Tibial artery (tissue), 4 donors: Measurements from ENCODE around the gene SLC38A3.

Experiments used
- DNase-seq, 2 donors: peaks; one replicate each; pipeline ENCODE4 v3.0.0-alpha.2; 2019
- H3K27ac ChIP-seq, 2 donors: fragments of 200-600 bp; sonication (generic) in 1 of 2; 1 replicate in 1 of 2; 2 replicates in 1 of 2; pipeline ENCODE4 v1.5.1; 2018 to 2019; ENCODE audit warnings: mild to moderate bottlenecking in 1 of 2
- H3K27me3 ChIP-seq, 2 donors: fragments of 200-600 bp; sonication (generic) in 1 of 2; one replicate each; pipeline versions ENCODE4 v1.5.1 to v1.6.0; 2016 to 2019
- H3K36me3 ChIP-seq, 3 donors: fragments of 200-600 bp; sonication (generic) in 2 of 3; one replicate each; pipeline ENCODE4 v1.5.1; 2016 to 2019; ENCODE audit warnings: mild to moderate bottlenecking in 2 of 3
- H3K4me1 ChIP-seq, 4 donors: fragments of 200-600 bp; sonication (generic) in 2 of 4; 1 replicate in 3 of 4; 2 replicates in 1 of 4; pipeline ENCODE4 v1.5.1; 2016 to 2019
- H3K4me3 ChIP-seq, 2 donors: fragments of 200-600 bp; sonication (generic) in 1 of 2; 1 replicate in 1 of 2; 2 replicates in 1 of 2; pipeline ENCODE4 v1.5.1; 2018 to 2019; ENCODE audit warnings: mild to moderate bottlenecking in 2 of 2
- H3K9me3 ChIP-seq, 3 donors: fragments of 200-600 bp; sonication (generic) in 1 of 3; one replicate each; pipeline ENCODE4 v1.5.1; 2016 to 2019
- intact Hi-C: fragments of 100-400 bp; cut with DNase I; formaldehyde crosslinking; loops from one replicate; pipeline ENCODE4 v1.15.0; 2023; ENCODE audit warnings: low total_unique reads
- TF ChIP-seq, protein P1 (sequence below), 2 experiments: fragments of 200-600 bp in 1 of 2; fragments of 450-650 bp in 1 of 2; IDR thresholded peaks; one replicate each; pipeline ENCODE4 v1.5.1; 2017 to 2019; ENCODE audit warnings: antibody characterized with exemption in 2 of 2, mild to moderate bottlenecking in 1 of 2, moderate library complexity in 1 of 2

The SLC38A3 gene

DNA sequence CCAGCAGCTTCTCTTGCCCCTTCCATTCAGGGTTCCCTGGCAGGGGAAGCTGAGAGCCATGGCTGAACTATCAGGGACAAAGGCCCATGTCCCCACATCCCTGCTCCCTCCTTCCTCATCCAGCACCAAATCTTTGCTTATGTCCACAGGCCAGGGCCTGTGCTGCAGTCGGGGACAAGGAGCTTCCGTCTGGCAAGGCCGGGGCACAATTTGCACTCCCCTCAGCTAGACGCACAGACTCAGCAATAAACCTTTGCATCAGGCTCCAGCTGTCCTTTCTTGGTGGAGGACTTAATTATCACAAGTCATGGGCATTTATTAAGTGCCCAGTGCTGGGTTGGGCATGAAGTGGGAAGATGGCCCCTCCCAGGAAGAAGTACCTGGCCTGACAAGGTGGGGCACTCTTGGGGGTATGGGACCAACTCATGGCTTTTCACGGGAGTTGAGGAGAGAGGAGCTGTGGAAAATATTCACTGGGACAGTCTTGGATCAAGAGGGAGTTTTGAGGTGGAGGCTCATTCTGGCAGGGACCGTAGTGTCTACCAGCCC, 8.7 kb upstream of the SLC38A3 start:
- Histone ChIP-seq H3K27ac (no peak overlapping the region), H3K4me1 (peaks cover 0 to 25% (median 19%) of the 10 kb centered on the region in 4 donors), H3K4me3 (no peak overlapping the region), H3K36me3 (no peaks in the 10 kb centered on the region), H3K9me3 (no peaks in the 10 kb centered on the region), H3K27me3 (peaks cover 2 to 67% of the 10 kb centered on the region in 2 donors)
- DNase-seq = no peak
- intact Hi-C loops = no loop called here
- TF ChIP-seq, protein P1, sequence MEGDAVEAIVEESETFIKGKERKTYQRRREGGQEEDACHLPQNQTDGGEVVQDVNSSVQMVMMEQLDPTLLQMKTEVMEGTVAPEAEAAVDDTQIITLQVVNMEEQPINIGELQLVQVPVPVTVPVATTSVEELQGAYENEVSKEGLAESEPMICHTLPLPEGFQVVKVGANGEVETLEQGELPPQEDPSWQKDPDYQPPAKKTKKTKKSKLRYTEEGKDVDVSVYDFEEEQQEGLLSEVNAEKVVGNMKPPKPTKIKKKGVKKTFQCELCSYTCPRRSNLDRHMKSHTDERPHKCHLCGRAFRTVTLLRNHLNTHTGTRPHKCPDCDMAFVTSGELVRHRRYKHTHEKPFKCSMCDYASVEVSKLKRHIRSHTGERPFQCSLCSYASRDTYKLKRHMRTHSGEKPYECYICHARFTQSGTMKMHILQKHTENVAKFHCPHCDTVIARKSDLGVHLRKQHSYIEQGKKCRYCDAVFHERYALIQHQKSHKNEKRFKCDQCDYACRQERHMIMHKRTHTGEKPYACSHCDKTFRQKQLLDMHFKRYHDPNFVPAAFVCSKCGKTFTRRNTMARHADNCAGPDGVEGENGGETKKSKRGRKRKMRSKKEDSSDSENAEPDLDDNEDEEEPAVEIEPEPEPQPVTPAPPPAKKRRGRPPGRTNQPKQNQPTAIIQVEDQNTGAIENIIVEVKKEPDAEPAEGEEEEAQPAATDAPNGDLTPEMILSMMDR (IDR thresholded peaks at IDR 0.05) = no peak

DNA sequence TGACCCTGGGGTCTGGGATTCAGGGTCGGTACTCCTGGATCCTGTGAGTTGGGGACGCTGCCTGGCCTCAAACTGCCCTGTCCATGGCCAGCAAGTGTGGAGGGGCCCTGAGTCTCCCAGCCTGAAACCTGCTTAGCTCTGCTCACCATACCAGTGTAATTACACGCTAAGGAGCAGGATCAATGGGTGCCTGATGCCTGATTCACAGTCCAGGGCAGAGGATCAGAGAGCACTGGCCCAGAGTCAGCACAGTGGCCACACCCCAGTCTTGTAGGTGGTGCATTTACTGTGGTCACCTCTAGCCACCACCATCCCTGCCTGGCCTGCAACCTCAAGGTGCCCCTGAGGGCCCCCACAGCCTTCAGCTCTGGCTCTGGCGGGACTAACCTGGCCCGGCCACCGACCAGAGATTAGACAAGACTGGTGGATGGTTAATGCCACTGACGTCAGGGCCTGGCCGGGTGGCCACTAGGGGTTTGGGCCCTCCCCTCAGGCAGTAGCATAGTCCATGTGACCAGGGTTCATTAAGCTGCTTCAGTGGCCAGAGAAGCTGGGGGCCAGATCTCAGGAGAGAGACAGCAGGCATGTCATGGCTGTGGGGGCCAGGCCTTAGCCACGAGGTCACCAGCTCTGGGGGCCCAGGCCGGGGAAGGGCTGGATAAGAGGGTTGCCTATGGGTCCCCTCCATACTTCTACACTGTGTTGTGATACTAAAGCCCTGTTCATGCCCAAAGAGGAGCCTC, 3.3 kb upstream of the SLC38A3 start:
- Histone ChIP-seq H3K9me3 (no peaks in the 10 kb centered on the region), H3K36me3 (no peaks in the 10 kb centered on the region), H3K4me1 (peaks cover 0 to 19% (median 15%) of the 10 kb centered on the region in 4 donors), H3K27me3 (peaks cover 0 to 71% of the 10 kb centered on the region in 2 donors), H3K4me3 (no peak overlapping the region), H3K27ac (no peak overlapping the region)
- DNase-seq = no peak
- TF ChIP-seq, protein P1 (IDR thresholded peaks at IDR 0.05) = no peak
- intact Hi-C loops = no loop called here

DNA sequence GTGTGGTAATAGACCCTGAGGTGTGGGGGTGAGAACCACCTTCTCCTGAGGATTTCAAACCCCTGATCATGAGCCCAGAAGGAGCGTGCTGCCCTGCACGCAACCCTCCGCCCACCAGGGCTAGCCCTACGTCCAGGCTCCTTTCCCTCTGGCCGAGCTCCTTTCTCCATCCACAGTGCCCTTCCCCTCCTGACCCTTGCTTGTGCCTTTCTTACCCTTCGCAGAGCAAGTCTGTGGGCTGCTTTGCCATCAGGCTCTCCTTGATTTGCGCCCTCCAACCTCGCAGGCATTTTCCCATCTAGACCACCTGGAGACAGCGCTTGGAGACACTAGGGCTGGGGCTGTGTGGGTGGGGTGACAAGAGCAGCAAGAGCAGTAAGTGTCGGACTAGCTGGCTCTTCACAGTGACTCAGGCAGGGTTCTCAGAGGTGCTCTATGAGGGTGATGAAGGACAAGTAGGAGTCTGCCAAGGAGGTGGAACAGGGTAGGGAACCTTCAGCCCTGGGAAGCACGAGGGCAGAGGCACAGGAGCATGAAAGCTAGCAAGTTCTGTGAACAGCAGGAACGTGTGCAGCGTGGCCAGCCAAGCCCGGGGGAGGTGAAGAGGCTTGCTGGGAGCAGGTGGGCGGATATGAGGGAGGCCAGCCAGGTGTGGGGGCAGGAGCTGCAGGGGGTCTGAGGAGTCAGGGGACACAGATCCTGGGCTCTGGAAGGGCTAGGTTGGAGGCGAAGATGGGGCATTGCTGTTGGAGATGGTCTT, 2.5 kb upstream of the SLC38A3 start:
- TF ChIP-seq, protein P1 (IDR thresholded peaks at IDR 0.05) = no peak
- Histone ChIP-seq H3K4me1 (peaks cover 0 to 19% (median 15%) of the 10 kb centered on the region in 4 donors), H3K27me3 (peaks cover 0 to 74% of the 10 kb centered on the region in 2 donors), H3K9me3 (no peaks in the 10 kb centered on the region), H3K27ac (no peak overlapping the region), H3K4me3 (no peak overlapping the region), H3K36me3 (no peaks in the 10 kb centered on the region)
- DNase-seq = no peak
- intact Hi-C loops = no loop called here

DNA sequence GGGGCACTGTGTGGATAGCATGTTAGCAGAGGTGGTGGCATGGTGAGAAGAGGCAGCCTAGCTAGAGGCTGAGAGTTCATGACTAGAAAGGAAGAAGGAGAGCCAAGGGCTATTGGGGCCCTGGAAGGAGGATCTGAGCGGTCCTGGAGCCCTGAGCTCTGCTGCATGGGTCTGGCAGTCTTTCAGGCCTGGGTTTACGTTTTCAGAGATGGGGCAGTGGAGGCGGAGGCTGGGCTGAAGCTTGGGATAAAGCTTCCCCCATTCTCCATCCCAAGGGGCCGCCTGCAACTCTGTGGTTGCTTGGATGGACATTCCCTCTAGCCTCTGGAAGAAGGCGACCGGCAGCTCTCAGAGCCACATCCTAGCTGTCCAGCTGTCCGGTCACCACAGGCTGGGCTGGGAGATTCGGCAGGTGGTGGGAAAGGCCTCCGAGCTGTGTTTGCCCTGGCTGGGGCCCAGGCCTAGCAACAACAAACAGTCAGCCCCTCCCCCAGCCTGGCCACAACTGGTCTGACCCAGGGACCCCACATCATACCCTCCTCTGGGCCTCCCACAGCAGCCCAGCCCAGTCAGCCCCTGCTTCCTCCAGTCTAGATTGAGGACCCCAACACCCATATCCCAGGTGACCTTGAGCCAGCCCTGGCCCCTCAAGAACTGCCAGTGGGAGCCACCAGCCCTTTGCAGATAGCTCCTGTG, 1.8 kb upstream of the SLC38A3 start:
- Histone ChIP-seq H3K4me3 (no peak overlapping the region), H3K9me3 (no peaks in the 10 kb centered on the region), H3K27me3 (peaks cover 0 to 69% of the 10 kb centered on the region in 2 donors), H3K27ac (no peak overlapping the region), H3K4me1 (peaks cover 0 to 19% (median 15%) of the 10 kb centered on the region in 4 donors), H3K36me3 (no peaks in the 10 kb centered on the region)
- DNase-seq = no peak
- intact Hi-C loops = no loop called here
- TF ChIP-seq, protein P1 (IDR thresholded peaks at IDR 0.05) = no peak
